Subcutaneous adipose tissue (tissue), 4 donors: Measurements from ENCODE around the gene DNM3. TPM values are rescaled to one million over a fixed set of nuclear protein-coding genes. Genes with fewer than 3 reads are reported as not detected.

Experiments used
- small RNA-seq: library from RNA; depleted of rRNA; stranded (forward); fragments of <200 nt; gene quantifications from one replicate; pipeline ENCODE3, GENCODE V24; 2016
- total RNA-seq, 4 donors: library from RNA; depleted of rRNA; stranded (reverse); fragments of >200 nt; gene quantifications; one replicate each; pipeline ENCODE4 v1.1.0, GENCODE V29; 2016
- TF ChIP-seq, protein P1 (sequence below): fragments of 450-650 bp; IDR thresholded peaks from one replicate; pipeline ENCODE4 v1.5.1; 2016; ENCODE audit warnings: low read depth, mild to moderate bottlenecking, control low read depth, antibody characterized with exemption, moderate library complexity

DNM3 gene
- total RNA-seq, 4 donors from 2014 or later = 4.1 to 8.8 (median 7.6) TPM

DNA sequence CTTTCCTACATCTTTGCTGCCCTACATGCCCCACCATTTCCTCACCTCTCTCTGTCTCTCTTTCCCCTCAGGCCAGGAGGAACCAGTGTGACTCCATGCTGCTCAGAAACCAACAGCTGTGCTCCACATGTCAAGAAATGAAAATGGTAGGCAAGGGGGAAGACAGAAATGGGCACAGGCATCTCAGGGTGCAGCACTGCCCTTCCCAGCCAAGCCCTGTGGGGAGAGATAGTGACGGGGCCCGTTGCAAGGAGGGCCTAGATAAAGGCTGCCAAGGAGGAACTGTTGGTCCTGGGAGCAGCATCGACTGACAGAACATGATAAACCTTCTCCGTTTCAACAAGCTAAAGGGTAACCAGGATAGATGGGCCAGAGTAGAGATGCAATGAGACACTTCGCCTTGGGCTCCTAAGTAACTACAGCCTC, 615.1 kb downstream of the DNM3 start:
- TF ChIP-seq, protein P1, sequence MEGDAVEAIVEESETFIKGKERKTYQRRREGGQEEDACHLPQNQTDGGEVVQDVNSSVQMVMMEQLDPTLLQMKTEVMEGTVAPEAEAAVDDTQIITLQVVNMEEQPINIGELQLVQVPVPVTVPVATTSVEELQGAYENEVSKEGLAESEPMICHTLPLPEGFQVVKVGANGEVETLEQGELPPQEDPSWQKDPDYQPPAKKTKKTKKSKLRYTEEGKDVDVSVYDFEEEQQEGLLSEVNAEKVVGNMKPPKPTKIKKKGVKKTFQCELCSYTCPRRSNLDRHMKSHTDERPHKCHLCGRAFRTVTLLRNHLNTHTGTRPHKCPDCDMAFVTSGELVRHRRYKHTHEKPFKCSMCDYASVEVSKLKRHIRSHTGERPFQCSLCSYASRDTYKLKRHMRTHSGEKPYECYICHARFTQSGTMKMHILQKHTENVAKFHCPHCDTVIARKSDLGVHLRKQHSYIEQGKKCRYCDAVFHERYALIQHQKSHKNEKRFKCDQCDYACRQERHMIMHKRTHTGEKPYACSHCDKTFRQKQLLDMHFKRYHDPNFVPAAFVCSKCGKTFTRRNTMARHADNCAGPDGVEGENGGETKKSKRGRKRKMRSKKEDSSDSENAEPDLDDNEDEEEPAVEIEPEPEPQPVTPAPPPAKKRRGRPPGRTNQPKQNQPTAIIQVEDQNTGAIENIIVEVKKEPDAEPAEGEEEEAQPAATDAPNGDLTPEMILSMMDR = no peak

DNA sequence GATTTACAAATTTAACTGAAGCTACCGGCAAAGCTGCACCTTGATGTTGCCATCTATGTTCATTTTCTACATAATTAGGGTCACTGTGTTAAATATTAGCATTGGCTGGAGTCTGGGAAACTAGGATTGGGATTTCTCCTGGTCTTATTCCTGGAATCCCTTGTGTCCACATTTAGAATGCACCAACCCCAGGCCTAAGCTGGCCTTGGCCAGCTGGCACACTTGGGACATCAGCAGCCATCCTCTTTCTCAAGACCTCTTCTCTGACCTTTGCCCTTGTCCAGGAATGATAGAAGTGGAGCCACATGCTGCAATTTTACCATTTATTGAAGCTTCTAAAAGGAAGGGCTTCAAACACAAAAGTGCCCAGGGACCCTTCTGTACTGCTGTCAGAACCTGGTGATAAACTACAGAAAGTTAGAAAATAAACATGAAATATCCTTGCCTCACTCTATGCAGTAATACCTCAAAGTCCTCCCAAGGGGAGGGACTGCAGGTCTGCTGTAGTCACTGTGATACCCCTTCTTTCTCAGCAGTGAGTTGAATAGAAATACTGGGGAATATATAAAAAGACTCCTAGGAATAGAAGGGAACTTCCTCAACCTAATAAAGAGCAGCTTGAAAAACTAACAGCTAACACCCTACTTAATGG, 616.3 kb downstream of the DNM3 start:
- TF ChIP-seq, protein P1 = no peak

DNA sequence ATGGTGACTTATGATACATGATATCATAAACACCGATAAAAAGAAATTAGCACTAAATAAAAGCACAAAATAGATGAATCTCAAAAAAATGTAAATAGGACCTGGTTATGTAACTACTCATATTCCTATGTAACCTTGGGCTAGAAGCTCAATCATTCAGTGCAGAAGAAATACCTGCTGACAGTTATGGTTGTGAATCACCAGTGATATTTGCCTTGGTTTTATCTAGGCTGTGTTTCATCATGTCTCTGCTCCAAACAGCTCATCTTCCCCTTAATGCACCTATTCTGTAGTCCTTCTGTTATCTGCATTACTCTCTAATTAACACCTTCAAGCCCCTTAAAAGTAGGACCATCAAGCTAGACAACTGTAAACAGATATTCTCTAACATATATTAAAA, 618.9 kb downstream of the DNM3 start:
- TF ChIP-seq, protein P1 = no peak

DNA sequence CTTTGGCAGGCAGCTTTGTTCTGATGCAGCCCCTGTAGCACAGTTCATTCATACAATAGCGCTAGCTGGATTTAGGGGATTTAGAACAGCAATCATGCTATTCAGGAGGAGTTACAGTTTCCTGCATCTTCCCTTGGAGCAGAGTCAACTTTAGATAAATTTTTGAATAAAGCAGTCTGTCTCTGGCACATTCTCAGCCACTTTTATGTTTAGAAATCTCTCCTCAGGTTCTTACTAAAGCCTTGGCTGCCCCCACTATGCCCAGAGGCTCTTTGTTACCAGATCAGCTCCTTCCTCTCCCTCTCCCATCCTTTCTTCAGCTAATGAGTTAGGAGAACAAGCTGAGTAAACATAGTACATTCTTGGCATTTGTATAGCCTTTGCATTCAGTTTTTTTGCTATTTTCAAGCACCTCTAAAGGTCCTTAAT, 619.6 kb downstream of the DNM3 start:
- TF ChIP-seq, protein P1 = no peak

Small RNAs within 50 kb of the gene (small RNA-seq; reads per million reads assigned to genes)
- gene MIR199A2 (2.7 reads per million, percentile 53 among the genes with 10 or more reads in this experiment), gene RNU6-157P (not detected)

Other genes with a start within 250 kb of the DNM3 start
- not detected for gene MYOCOS, start 219.3 kb upstream of the DNM3 start, total RNA-seq
- gene MYOC, start 188.8 kb upstream of the DNM3 start, total RNA-seq = 10 to 100 TPM; 10.5 to 47.8 (median 11.8) TPM
- 10 to 100 TPM; 15.1 to 18.5 (median 17.7) TPM for gene VAMP4, start 99.4 kb upstream of the DNM3 start, total RNA-seq
- 10 to 100 TPM; 15.0 to 26.9 (median 22.0) TPM for gene METTL13, start 59.8 kb upstream of the DNM3 start, total RNA-seq